H9 (cell line): Measurements from ENCODE around the gene PRR12. TPM values are rescaled to one million over a fixed set of nuclear protein-coding genes. Genes with fewer than 3 reads are reported as not detected.

Source experiments
- DNase-seq: peaks from one replicate; pipeline ENCODE4 v3.0.0-alpha.2; 2017
- H2AFZ ChIP-seq: one replicate; pipeline ENCODE4 v1.6.1; 2013; ENCODE audit warnings: mild to moderate bottlenecking, low read length, control low read depth, moderate library complexity
- H2AK5ac ChIP-seq: 2 replicates; pipeline ENCODE4 v1.6.1; 2013; ENCODE audit warnings: low read length, control low read depth, mixed read lengths; ENCODE audit not compliant: insufficient read length
- H2BK120ac ChIP-seq: one replicate; pipeline ENCODE4 v1.6.1; 2013; ENCODE audit warnings: low read depth, mild to moderate bottlenecking, low read length, control low read depth, inconsistent platforms; ENCODE audit not compliant: poor library complexity, severe bottlenecking
- H2BK12ac ChIP-seq: 2 replicates; pipeline ENCODE4 v1.6.1; 2013; ENCODE audit warnings: low read length, control low read depth, mixed read lengths, low read depth; ENCODE audit not compliant: insufficient read length
- H2BK15ac ChIP-seq: 2 replicates; pipeline ENCODE4 v1.6.1; 2013; ENCODE audit warnings: low read depth, low read length, control low read depth
- H2BK20ac ChIP-seq: one replicate; pipeline ENCODE4 v1.6.1; 2013; ENCODE audit warnings: low read depth, mild to moderate bottlenecking, low read length, control low read depth, inconsistent platforms; ENCODE audit not compliant: poor library complexity, severe bottlenecking
- H2BK5ac ChIP-seq: 2 replicates; pipeline ENCODE4 v1.6.1; 2013; ENCODE audit warnings: low read length, control low read depth, mixed read lengths; ENCODE audit not compliant: insufficient read length
- H3K14ac ChIP-seq: 2 replicates; pipeline ENCODE4 v1.6.1; 2013; ENCODE audit warnings: low read length, control low read depth; ENCODE audit not compliant: insufficient read depth
- H3K18ac ChIP-seq: 2 replicates; pipeline ENCODE4 v1.6.1; 2013; ENCODE audit warnings: low read depth, mild to moderate bottlenecking, mixed read lengths, low read length, control low read depth; ENCODE audit not compliant: insufficient read length
- H3K23ac ChIP-seq: 2 replicates; pipeline ENCODE4 v1.6.1; 2013; ENCODE audit warnings: low read length, control low read depth, mixed read lengths, low read depth; ENCODE audit not compliant: insufficient read length
- H3K23me2 ChIP-seq: 2 replicates; pipeline ENCODE4 v1.6.1; 2013; ENCODE audit warnings: low read depth, mild to moderate bottlenecking, mixed read lengths, low read length, control low read depth; ENCODE audit not compliant: insufficient read length, poor library complexity, severe bottlenecking
- H3K27ac ChIP-seq: 2 replicates; pipeline ENCODE4 v1.5.1; 2013; ENCODE audit warnings: low read length, control low read depth, mixed read lengths, low read depth; ENCODE audit not compliant: insufficient read length
- H3K27me3 ChIP-seq: 2 replicates; pipeline ENCODE4 v1.6.1; 2013; ENCODE audit warnings: low read length, control low read depth, inconsistent platforms; ENCODE audit not compliant: insufficient read depth
- H3K4ac ChIP-seq: 2 replicates; pipeline ENCODE4 v1.6.1; 2013; ENCODE audit warnings: low read depth, mild to moderate bottlenecking, control low read depth, inconsistent platforms, low read length, moderate library complexity
- H3K4me1 ChIP-seq: 2 replicates; pipeline ENCODE4 v1.6.1; 2013; ENCODE audit warnings: low read length, control low read depth, inconsistent platforms; ENCODE audit not compliant: insufficient read depth
- H3K4me2 ChIP-seq: 2 replicates; pipeline ENCODE4 v1.6.1; 2013; ENCODE audit warnings: low read length, control low read depth, mixed read lengths; ENCODE audit not compliant: insufficient read length, insufficient read depth
- H3K56ac ChIP-seq: 2 replicates; pipeline ENCODE4 v1.6.1; 2013; ENCODE audit warnings: low read depth, mild to moderate bottlenecking, mixed read lengths, low read length, control low read depth; ENCODE audit not compliant: insufficient read length
- H3K79me1 ChIP-seq: 2 replicates; pipeline ENCODE4 v1.6.1; 2013; ENCODE audit warnings: low read depth, mild to moderate bottlenecking, moderate library complexity, low read length, control low read depth, inconsistent platforms; ENCODE audit not compliant: insufficient read depth, poor library complexity, severe bottlenecking
- H3K79me2 ChIP-seq: 2 replicates; pipeline ENCODE4 v1.6.1; 2013; ENCODE audit warnings: low read length, control low read depth, inconsistent platforms; ENCODE audit not compliant: insufficient read depth
- H3K9ac ChIP-seq: 2 replicates; pipeline ENCODE4 v1.6.1; 2013; ENCODE audit warnings: low read length, control low read depth, mixed read lengths; ENCODE audit not compliant: insufficient read length; ENCODE audit errors: extremely low read depth
- H3K9me3 ChIP-seq: one replicate; pipeline ENCODE4 v1.6.1; 2013; ENCODE audit warnings: low read depth, low read length, inconsistent platforms; ENCODE audit not compliant: control insufficient read depth
- H3T11ph ChIP-seq: one replicate; pipeline ENCODE4 v1.6.1; 2013; ENCODE audit warnings: mild to moderate bottlenecking, low read length, control low read depth, inconsistent platforms
- H4K20me1 ChIP-seq: one replicate; pipeline ENCODE4 v1.6.1; 2013; ENCODE audit not compliant: control insufficient read depth, insufficient read length, insufficient read depth
- H4K5ac ChIP-seq: 2 replicates; pipeline ENCODE4 v1.6.1; 2013; ENCODE audit warnings: low read depth, mild to moderate bottlenecking, mixed read lengths, low read length, control low read depth; ENCODE audit not compliant: insufficient read length
- H4K8ac ChIP-seq: replicated peaks from 2 replicates; pipeline ENCODE4 v1.6.1; 2013; ENCODE audit warnings: low read length, control low read depth, mixed read lengths, low read depth; ENCODE audit not compliant: insufficient read length
- H4K91ac ChIP-seq: 2 replicates; pipeline ENCODE4 v1.6.1; 2013; ENCODE audit warnings: low read depth, mild to moderate bottlenecking, moderate library complexity, mixed read lengths, low read length, control low read depth; ENCODE audit not compliant: insufficient read length
- H3K27ac Mint-ChIP-seq, 3 experiments: 2 replicates in 2 of 3; 3 replicates in 1 of 3; pipeline ENCODE4 v1.8.0; 2020 to 2021; ENCODE audit warnings: mixed read lengths in 3 of 3, mild to moderate bottlenecking in 1 of 3, moderate library complexity in 1 of 3
- H3K27me3 Mint-ChIP-seq: 2 replicates; pipeline ENCODE4 v1.8.0; 2021; ENCODE audit warnings: low read depth, mild to moderate bottlenecking, moderate library complexity, mixed read lengths
- H3K36me3 Mint-ChIP-seq, 3 experiments: 2 replicates in 2 of 3; 3 replicates in 1 of 3; pipeline ENCODE4 v1.8.0; 2020 to 2021; ENCODE audit warnings: low read depth in 3 of 3, mixed read lengths in 3 of 3; ENCODE audit not compliant: insufficient read depth in 1 of 3
- H3K4me1 Mint-ChIP-seq, 2 experiments: 2 replicates each; pipeline ENCODE4 v1.8.0; 2020; ENCODE audit warnings: mixed read lengths in 2 of 2
- H3K4me3 Mint-ChIP-seq, 2 experiments: 2 replicates in 1 of 2; 3 replicates in 1 of 2; pipeline ENCODE4 v1.8.0; 2020 to 2021; ENCODE audit warnings: mild to moderate bottlenecking in 2 of 2, mixed read lengths in 2 of 2, moderate library complexity in 1 of 2
- H3K9me3 Mint-ChIP-seq, 2 experiments: 2 replicates in 1 of 2; 3 replicates in 1 of 2; pipeline ENCODE4 v1.8.0; 2020; ENCODE audit warnings: mild to moderate bottlenecking in 2 of 2, mixed read lengths in 2 of 2, moderate library complexity in 1 of 2
- WGBS: extraction: QIAGEN DNeasy Blood & Tissue Kit; methylation state at CpG from one replicate; pipeline ENCODE4 v1.1.7; 2013; ENCODE audit warnings: missing lambda C conversion rate, low lambda C conversion rate, mixed read lengths; ENCODE audit not compliant: insufficient read length; ENCODE audit errors: extremely low coverage; 5-methylcytosine and 5-hydroxymethylcytosine counted together
- total RNA-seq: library from RNA; stranded (reverse); gene quantifications from 2 replicates; pipeline ENCODE4 v1.2.1, GENCODE V29; 2021
- TF ChIP-seq, protein P1 (sequence below): fragments of 200-600 bp; sonication (generic); conservative IDR thresholded peaks from 3 replicates; pipeline ENCODE4 v1.8.0; 2021; ENCODE audit warnings: antibody characterized with exemption, mild to moderate bottlenecking

PRR12 gene
- total RNA-seq, 1 experiment from 2014 or later, result 65.9 TPM

DNA sequence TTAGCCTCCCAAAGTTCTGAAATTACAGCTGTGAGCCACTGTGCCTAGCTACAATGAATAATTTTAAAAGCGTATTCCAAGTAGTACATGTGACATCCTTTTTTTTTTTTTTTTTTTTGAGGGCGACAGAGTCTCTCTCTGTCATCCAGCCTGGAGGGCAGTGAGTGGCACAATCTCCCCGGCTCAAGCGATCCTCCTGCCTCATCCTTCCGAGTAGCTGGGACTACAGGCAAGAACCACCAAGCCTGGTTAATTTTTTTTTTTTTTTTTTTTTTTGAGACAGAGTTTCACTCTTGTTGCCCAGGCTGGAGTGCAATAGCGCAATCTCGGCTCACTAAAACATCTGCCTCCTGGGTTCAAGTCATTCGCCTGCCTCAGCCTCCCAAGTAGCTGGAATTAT, 3.8 kb upstream of the PRR12 start:
- Histone ChIP-seq H3K4me2 (no peak overlapping the region), H3K4me1 (no peaks in the 10 kb centered on the region; the same call in 1 of the 2 replicates), H4K5ac (no peak overlapping the region), H4K20me1 (no peaks in the 10 kb centered on the region), H3K23ac (no peak overlapping the region), H3K18ac (no peak overlapping the region), H2AFZ (no peak overlapping the region), H3K79me2 (no peaks in the 10 kb centered on the region), H2BK12ac (no peak overlapping the region), H2BK120ac (no peak overlapping the region), H4K8ac (no peak overlapping the region), H3K4ac (no peak overlapping the region), H3K14ac (no peak overlapping the region), H2BK20ac (no peak overlapping the region), H4K91ac (no peak overlapping the region), H2BK5ac (no peak overlapping the region), H3K79me1 (no peaks in the 10 kb centered on the region), H2AK5ac (no peak overlapping the region), H3T11ph (no peak overlapping the region), H3K56ac (no peak overlapping the region), H3K27ac (no peak overlapping the region), H3K23me2 (peaks cover 11% of the 10 kb centered on the region), H3K27me3 (no peaks in the 10 kb centered on the region), H2BK15ac (no peak overlapping the region), H3K9me3 (no peaks in the 10 kb centered on the region), H3K9ac (no peak overlapping the region)
- no peak for DNase-seq
- Mint-ChIP-seq H3K4me3 (no peak overlapping the region), H3K27me3 (no peaks in the 10 kb centered on the region), H3K27ac (no peak overlapping the region), H3K4me1 (peaks cover 7 to 16% of the 10 kb centered on the region in 2 experiments), H3K9me3 (no peaks in the 10 kb centered on the region; a peak in 1 of 5 replicates), H3K36me3 (no peaks in the 10 kb centered on the region; a peak in 1 of 7 replicates)
- no CpG with 5 or more reads among the region's 8 CpGs for WGBS
- TF ChIP-seq, protein P1, sequence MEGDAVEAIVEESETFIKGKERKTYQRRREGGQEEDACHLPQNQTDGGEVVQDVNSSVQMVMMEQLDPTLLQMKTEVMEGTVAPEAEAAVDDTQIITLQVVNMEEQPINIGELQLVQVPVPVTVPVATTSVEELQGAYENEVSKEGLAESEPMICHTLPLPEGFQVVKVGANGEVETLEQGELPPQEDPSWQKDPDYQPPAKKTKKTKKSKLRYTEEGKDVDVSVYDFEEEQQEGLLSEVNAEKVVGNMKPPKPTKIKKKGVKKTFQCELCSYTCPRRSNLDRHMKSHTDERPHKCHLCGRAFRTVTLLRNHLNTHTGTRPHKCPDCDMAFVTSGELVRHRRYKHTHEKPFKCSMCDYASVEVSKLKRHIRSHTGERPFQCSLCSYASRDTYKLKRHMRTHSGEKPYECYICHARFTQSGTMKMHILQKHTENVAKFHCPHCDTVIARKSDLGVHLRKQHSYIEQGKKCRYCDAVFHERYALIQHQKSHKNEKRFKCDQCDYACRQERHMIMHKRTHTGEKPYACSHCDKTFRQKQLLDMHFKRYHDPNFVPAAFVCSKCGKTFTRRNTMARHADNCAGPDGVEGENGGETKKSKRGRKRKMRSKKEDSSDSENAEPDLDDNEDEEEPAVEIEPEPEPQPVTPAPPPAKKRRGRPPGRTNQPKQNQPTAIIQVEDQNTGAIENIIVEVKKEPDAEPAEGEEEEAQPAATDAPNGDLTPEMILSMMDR, result no peak
